CD4-positive, alpha-beta T cell treated with Interleukin-17A for 4 hours (primary cell): ENCODE measurements around the gene PCSK5.
"Not testable (repeated sequence)": the region's sequence is repeated elsewhere in the genome, so short reads cannot be mapped to it uniquely, and the experiment has no call there.

ENCODE experiments used
- DNase-seq: peaks from one replicate; pipeline ENCODE4 v3.0.0-alpha.2; 2020; ENCODE audit warnings: mixed read lengths

The PCSK5 gene

GRCh38 chr9:75927356-75927755 lies 36.9 kb downstream of the PCSK5 start:
- no peak for DNase-seq

- no peak for DNase-seq
These were observed 39.7 kb downstream of the PCSK5 start for GRCh38 chr9:75930190-75930589.

- DNase-seq: no peak
These were observed 40.4 kb downstream of the PCSK5 start for GRCh38 chr9:75930730-75931321.

- DNase-seq: no peak
These were observed 43.5 kb downstream of the PCSK5 start for GRCh38 chr9:75933982-75934381.

- DNase-seq: no peak
These were observed 45.1 kb downstream of the PCSK5 start for GRCh38 chr9:75935591-75935990.

- DNase-seq: no peak
These were observed 47.2 kb downstream of the PCSK5 start for GRCh38 chr9:75937521-75938258.

GRCh38 chr9:75938946-75939345 lies 48.5 kb downstream of the PCSK5 start:
- no peak for DNase-seq

- DNase-seq: no peak
These were observed 49.2 kb downstream of the PCSK5 start for GRCh38 chr9:75939536-75940111.

GRCh38 chr9:75941066-75941465 lies 50.6 kb downstream of the PCSK5 start:
- no peak for DNase-seq

GRCh38 chr9:75941577-75942311 lies 51.3 kb downstream of the PCSK5 start:
- no peak for DNase-seq

- no peak for DNase-seq
These were observed 56.3 kb downstream of the PCSK5 start for GRCh38 chr9:75946766-75947165.

GRCh38 chr9:75947233-75947632 lies 56.8 kb downstream of the PCSK5 start:
- DNase-seq: no peak

- no peak for DNase-seq
These were observed 60.5 kb downstream of the PCSK5 start for GRCh38 chr9:75950998-75951397.

- no peak for DNase-seq
These were observed 62.7 kb downstream of the PCSK5 start for GRCh38 chr9:75953218-75953617.

GRCh38 chr9:75956161-75956560 lies 65.7 kb downstream of the PCSK5 start:
- no peak for DNase-seq

- DNase-seq: no peak
These were observed 66.6 kb downstream of the PCSK5 start for GRCh38 chr9:75957116-75957515.

GRCh38 chr9:75958226-75958625 lies 67.8 kb downstream of the PCSK5 start:
- DNase-seq: no peak

GRCh38 chr9:75960551-75960950 lies 70.1 kb downstream of the PCSK5 start:
- no peak for DNase-seq

- no peak for DNase-seq
These were observed 71.7 kb downstream of the PCSK5 start for GRCh38 chr9:75962013-75962661.

- no peak for DNase-seq
These were observed 72.2 kb downstream of the PCSK5 start for GRCh38 chr9:75962662-75963036.

GRCh38 chr9:75963321-75963720 lies 72.8 kb downstream of the PCSK5 start:
- DNase-seq: not testable (repeated sequence)

- DNase-seq: no peak
These were observed 74.0 kb downstream of the PCSK5 start for GRCh38 chr9:75964427-75964826.

- no peak for DNase-seq
These were observed 74.8 kb downstream of the PCSK5 start for GRCh38 chr9:75965231-75965630.
